NB4 (cell line): ENCODE data around the gene AKAIN1.

Source experiments
- MAX ChIP-seq: IDR thresholded peaks from 2 replicates; pipeline ENCODE4 v1.6.1; 2011; ENCODE audit warnings: low read depth, low read length
- MYC ChIP-seq: IDR thresholded peaks from 2 replicates; pipeline ENCODE4 v1.6.1; 2011; ENCODE audit warnings: low read depth, low read length
- POLR2A ChIP-seq: IDR thresholded peaks from 2 replicates; pipeline ENCODE4 v1.6.1; 2011; ENCODE audit warnings: mild to moderate bottlenecking; ENCODE audit not compliant: insufficient read length; ENCODE audit errors: extremely low read depth
- TF ChIP-seq, protein P1 (sequence below): IDR thresholded peaks from one replicate; pipeline ENCODE4 v1.5.1; 2012; ENCODE audit warnings: low read depth, low read length

- TF ChIP-seq, protein P1, sequence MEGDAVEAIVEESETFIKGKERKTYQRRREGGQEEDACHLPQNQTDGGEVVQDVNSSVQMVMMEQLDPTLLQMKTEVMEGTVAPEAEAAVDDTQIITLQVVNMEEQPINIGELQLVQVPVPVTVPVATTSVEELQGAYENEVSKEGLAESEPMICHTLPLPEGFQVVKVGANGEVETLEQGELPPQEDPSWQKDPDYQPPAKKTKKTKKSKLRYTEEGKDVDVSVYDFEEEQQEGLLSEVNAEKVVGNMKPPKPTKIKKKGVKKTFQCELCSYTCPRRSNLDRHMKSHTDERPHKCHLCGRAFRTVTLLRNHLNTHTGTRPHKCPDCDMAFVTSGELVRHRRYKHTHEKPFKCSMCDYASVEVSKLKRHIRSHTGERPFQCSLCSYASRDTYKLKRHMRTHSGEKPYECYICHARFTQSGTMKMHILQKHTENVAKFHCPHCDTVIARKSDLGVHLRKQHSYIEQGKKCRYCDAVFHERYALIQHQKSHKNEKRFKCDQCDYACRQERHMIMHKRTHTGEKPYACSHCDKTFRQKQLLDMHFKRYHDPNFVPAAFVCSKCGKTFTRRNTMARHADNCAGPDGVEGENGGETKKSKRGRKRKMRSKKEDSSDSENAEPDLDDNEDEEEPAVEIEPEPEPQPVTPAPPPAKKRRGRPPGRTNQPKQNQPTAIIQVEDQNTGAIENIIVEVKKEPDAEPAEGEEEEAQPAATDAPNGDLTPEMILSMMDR: no peak
- TF ChIP-seq MAX (no peak), POLR2A (no peak), MYC (no peak)
These were observed 40.1 kb upstream of the AKAIN1 start for GRCh38 chr18:5237083-5237722.
